Small intestine (tissue), 7 donors: ENCODE results near the gene ACAA1. TPM values are rescaled to one million over a fixed set of nuclear protein-coding genes. Genes with fewer than 3 reads are reported as not detected.
"Not testable (repeated sequence)": the region's sequence is repeated elsewhere in the genome, so short reads cannot be mapped to it uniquely, and the experiment has no call there.

Experiments
- DNase-seq, 2 donors: peaks; one replicate each; pipeline versions ENCODE4 v3.0.0 to v3.0.0-alpha.2; 2013
- FAIRE-seq: peaks from 2 replicates; lab custom pipeline; 2012; peaks lifted over from hg19 to GRCh38; lab: Jason Lieb, UNC
- H3K27ac ChIP-seq, 3 donors: one replicate each; pipeline ENCODE4 v1.5.1; 2013; ENCODE audit warnings: low read length in 2 of 3, mild to moderate bottlenecking in 2 of 3, control low read depth in 1 of 3, inconsistent platforms in 1 of 3, low read depth in 1 of 3, moderate library complexity in 1 of 3
- H3K27me3 ChIP-seq, 3 donors: one replicate each; pipeline ENCODE4 v1.6.1; 2013; ENCODE audit warnings: low read length in 3 of 3, inconsistent platforms in 1 of 3; ENCODE audit not compliant: control insufficient read depth in 3 of 3, insufficient read depth in 3 of 3
- H3K36me3 ChIP-seq, 3 donors: one replicate each; pipeline ENCODE4 v1.6.1; 2013; ENCODE audit warnings: low read length in 3 of 3, inconsistent platforms in 1 of 3, low read depth in 1 of 3, mild to moderate bottlenecking in 1 of 3, moderate library complexity in 1 of 3; ENCODE audit not compliant: control insufficient read depth in 3 of 3, insufficient read depth in 2 of 3
- H3K4me1 ChIP-seq, 3 donors: one replicate each; pipeline ENCODE4 v1.6.1; 2013; ENCODE audit warnings: low read length in 2 of 3, inconsistent platforms in 1 of 3, low read depth in 1 of 3, mild to moderate bottlenecking in 1 of 3, moderate library complexity in 1 of 3; ENCODE audit not compliant: control insufficient read depth in 3 of 3, insufficient read depth in 2 of 3
- H3K4me3 ChIP-seq, 3 donors: one replicate each; pipeline ENCODE4 v1.5.1; 2013; ENCODE audit warnings: low read length in 3 of 3, control low read depth in 1 of 3, inconsistent platforms in 1 of 3, low read depth in 1 of 3, mild to moderate bottlenecking in 1 of 3, moderate library complexity in 1 of 3
- H3K9me3 ChIP-seq, 2 donors: one replicate each; pipeline ENCODE4 v1.6.1; 2013; ENCODE audit warnings: low read depth in 1 of 2, low read length in 1 of 2; ENCODE audit not compliant: control insufficient read depth in 2 of 2, insufficient read depth in 1 of 2
- WGBS, 3 donors: extraction: QIAGEN DNeasy Blood & Tissue Kit; methylation state at CpG; one replicate each; pipeline ENCODE4 v1.1.7; 2013; 5-methylcytosine and 5-hydroxymethylcytosine counted together
- polyA plus RNA-seq, 4 donors: library from polyadenylated mRNA; stranded (reverse) in 3 of 4; unstranded in 1 of 4; fragments of 200-250 nt in 3 of 4; fragments of 120-200 nt in 1 of 4; gene quantifications; one replicate each; pipeline versions ENCODE4 v1.2.1 to v1.2.3, GENCODE V29; 2013
- donor health status: healthy with polysubstance abuse.
- donor health status: control.
- donor health status: control.
- donor health status: Bipolar disorder and iron deficiency.
- donor health status: healthy.

The ACAA1 gene
- polyA plus RNA-seq, 4 donors: 59.6 to 443 (median 210) TPM

DNA sequence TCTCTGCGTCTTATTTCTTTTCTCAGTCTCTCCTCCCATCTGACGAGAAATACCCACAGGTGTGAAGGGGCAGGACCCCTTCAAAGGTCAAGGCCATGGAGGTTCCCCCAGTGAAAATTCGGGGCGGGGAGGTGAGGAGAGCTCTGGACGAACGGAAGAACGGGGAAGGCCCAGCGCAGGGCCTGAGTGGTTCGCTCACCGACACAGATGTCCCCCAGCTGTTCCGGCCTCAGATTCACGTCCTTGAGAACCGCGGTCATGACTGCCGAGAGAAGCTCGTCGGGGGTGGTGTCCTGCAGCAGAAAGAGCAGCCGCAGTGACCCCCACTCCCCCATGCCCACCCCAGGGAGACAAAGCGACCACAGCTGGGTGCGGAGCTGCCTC lies 542 bp downstream of the ACAA1 start:
- Histone ChIP-seq H3K4me3 (peak overlapping the region; percentile 84 to 85 (median 85)), H3K9me3 (no peaks in the 10 kb centered on the region), H3K27ac (peak overlapping the region; percentile 71 to 86 (median 83)), H3K4me1 (peaks cover 6 to 62% (median 16%) of the 10 kb centered on the region in 3 donors), H3K27me3 (no peaks in the 10 kb centered on the region), H3K36me3 (peaks cover 0 to 47% (median 5%) of the 10 kb centered on the region in 3 donors)
- DNase-seq (peak in 1 of 2 donors; percentile 62), FAIRE-seq (no peak)
- 0 to 1% (median 0%) methylated on average over 20 of the region's 20 CpGs for WGBS, 3 donors

DNA sequence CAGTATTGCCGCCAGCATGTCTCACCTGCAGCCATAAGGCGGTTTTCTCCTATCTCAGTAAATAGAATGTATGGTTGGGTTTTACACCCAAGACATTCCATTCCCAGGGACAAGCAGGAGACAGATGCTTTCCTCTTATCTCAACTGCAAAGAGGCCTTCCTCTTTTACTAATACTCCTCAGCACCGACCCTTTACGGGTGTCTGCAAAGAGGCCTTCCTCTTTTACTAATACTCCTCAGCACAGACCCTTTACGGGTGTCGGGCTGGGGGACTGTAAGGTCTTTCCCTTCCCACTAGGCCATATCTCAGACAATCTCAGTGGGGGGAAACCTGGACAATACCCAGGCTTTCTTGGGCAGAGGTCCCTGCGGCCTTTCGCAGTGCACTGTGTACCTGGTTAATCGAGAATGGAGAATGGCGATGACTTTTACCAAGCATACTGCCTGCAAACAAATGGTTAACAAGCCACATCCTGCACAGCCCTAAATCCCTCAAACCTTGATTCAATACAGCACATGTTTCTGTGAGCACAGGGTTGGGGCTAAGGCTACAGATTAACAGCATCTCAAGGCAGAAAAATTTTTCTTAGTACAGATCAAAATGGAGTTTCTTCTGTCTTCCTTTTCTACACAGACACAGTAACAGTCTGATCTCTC lies 1.2 kb downstream of the ACAA1 start:
- WGBS, 3 donors: 33 to 48% (median 35%) methylated on average over 10 of the region's 10 CpGs
- H3K4me1 ChIP-seq: peaks cover 7 to 68% (median 16%) of the 10 kb centered on the region in 3 donors
- not testable (repeated sequence) for H3K27me3 ChIP-seq

DNA sequence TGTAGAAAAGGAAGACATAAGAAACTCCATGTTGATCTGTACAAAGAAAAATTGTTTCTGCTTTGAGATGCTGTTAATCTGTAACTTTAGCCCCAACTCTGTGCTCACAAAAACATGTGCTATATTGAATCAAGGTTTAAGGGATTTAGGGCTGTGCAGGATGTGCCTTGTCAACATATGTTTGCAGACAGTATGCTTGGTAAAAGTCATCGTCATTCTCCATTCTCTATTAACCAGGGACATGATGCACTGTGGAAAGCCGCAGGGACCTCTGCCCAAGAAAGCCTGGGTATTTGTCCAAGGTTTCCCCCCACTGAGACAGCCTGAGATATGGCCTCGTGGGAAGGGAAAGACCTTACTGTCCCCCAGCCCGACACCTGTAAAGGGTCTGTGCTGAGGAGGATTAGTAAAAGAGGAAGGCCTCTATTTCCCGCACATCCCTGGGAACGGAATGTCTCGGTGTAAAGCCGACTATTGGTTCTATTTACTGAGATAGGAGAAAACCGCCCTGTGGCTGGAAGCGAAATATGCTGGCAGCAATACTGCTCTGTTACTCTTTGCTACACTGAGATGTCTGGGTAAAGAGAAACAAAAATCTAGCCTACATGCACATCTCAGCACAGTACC lies 2.3 kb downstream of the ACAA1 start:
- Histone ChIP-seq H3K4me1 (peaks cover 11 to 72% (median 12%) of the 10 kb centered on the region in 3 donors), H3K27ac (peak overlapping the region in 2 of 3 donors; percentile 72 to 83), H3K4me3 (peak overlapping the region in 1 of 3 donors; percentile 84), H3K36me3 (peaks cover 0 to 45% (median 7%) of the 10 kb centered on the region in 3 donors)
- not testable (repeated sequence) for DNase-seq, H3K27me3 ChIP-seq, FAIRE-seq, H3K9me3 ChIP-seq
- 69 to 84% (median 70%) methylated on average over 10 of the region's 10 CpGs for WGBS, 3 donors

More for the DNA sequence above, 1.2 kb downstream of the ACAA1 start:
- not testable (repeated sequence) for FAIRE-seq, DNase-seq, H3K9me3 ChIP-seq
- Histone ChIP-seq H3K27ac (peak overlapping the region; percentile 71 to 86 (median 83)), H3K4me3 (peak overlapping the region; percentile 84 to 85 (median 85)), H3K36me3 (peaks cover 0 to 47% (median 7%) of the 10 kb centered on the region in 3 donors)

DNA sequence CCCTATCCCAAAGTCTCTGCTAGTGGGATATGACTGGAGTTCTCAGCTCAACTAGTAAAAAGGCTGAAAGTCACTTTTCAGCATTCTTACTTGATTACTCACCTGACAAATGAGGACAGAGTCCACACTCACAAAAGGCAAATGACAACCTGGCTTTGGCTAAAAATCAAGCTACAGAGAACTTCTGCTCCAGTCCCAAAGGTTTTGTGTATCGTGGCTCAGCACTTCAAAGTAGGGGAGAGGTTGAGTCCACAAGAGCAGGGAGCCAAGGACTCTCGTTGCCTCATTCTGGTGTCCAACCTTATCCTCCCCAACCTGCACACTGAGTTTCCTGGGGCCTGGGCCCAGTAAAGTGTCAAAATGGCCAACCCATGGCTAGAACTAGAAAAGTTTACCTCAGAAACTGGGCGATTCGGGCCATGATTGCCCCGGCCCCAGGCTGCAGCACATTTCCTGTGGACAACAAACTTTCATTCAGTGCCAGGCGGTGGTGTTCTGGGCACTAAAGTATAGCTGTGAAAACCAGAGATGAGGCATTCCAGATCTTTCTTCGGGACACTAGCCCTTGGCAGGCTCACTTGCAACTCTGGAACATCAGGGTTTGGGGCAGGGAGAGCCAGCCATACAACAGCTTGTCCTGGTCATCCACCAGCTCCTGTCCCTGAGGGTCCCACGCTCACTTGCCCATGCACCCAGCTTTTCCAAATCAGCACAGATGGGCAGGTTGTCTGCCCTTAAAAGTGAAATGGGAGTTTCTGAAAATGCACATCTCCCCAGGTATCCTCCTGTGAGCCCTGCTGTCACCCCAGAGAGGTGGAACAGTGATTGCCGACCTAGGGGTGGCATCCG lies 3.1 kb downstream of the ACAA1 start:
- DNase-seq: peak; percentile 90 to 96
- peaks cover 0 to 54% (median 7%) of the 10 kb centered on the region in 3 donors for H3K36me3 ChIP-seq
- peaks cover 9 to 75% (median 18%) of the 10 kb centered on the region in 3 donors for H3K4me1 ChIP-seq
- H3K9me3 ChIP-seq: no peaks in the 10 kb centered on the region
- FAIRE-seq: no peak
- peak overlapping the region; percentile 55 to 83 (median 72) for H3K27ac ChIP-seq
- no peaks in the 10 kb centered on the region for H3K27me3 ChIP-seq
- WGBS, 3 donors: 36 to 75% (median 49%) methylated on average over 10 of the region's 10 CpGs
- no peak overlapping the region for H3K4me3 ChIP-seq

DNA sequence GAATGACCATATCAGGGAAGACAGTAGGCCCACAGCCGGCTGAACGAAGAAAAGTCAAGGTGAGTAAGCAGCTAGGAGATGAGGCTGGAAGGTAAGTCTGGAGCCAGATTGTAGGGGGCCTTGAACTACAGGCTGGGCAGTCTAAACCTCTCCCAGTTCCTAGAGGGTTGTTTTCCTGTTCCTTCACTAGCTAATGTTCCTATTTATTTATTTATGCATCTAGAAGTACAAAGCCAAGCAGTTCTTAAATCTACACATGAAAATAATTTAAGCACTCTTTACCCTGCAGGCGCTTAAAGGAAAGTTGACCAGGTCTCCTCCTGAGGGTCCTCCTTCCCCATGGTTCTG lies 3.7 kb downstream of the ACAA1 start:
- Histone ChIP-seq H3K27ac (peak overlapping the region; percentile 15 to 83 (median 56)), H3K4me3 (no peak overlapping the region), H3K27me3 (no peaks in the 10 kb centered on the region), H3K4me1 (peaks cover 9 to 76% (median 19%) of the 10 kb centered on the region in 3 donors), H3K9me3 (no peaks in the 10 kb centered on the region), H3K36me3 (peaks cover 2 to 58% (median 9%) of the 10 kb centered on the region in 3 donors)
- no peak for FAIRE-seq
- no peak for DNase-seq
- 35 to 76% (median 52%) methylated on average over 3 of the region's 3 CpGs for WGBS, 3 donors

DNA sequence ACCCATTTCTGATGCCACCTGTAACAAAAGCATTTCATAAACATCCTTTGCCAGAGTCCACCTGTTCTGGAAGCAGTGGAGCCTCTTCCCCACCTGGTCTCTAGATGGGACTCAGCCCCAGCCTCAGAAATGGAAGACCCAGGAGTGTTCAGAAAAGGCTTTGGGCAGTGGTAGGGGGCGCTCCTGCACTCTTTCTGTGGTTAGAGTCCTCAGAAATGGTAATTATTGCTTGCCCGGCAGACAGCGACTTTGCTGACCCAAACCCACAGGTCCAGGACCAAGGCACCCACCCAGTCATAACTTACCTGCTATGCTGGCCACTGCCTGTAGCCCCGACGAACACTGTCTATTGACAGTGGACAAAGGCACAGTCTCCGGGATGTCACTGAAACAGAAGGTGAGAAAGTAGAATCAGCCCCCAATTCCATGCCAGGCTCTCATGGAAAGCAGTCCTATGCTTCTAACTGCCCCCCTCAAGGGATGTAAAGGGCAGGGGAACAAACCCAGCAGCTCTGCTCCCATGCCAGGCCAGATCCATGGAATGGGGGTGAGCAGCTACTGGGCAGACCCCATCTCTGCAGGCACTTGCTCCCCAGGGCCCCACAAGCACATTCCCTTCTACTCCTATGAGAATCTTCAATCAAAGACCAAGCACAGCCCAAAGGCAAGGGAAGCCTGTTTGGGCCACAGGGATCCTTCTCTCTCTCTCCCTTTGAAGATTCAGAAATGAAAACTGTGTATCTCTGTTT lies 5.1 kb downstream of the ACAA1 start:
- Histone ChIP-seq H3K27ac (peak overlapping the region in 2 of 3 donors; percentile 83 to 86), H3K4me3 (no peak overlapping the region), H3K9me3 (no peaks in the 10 kb centered on the region), H3K36me3 (peaks cover 13 to 71% (median 21%) of the 10 kb centered on the region in 3 donors), H3K4me1 (peaks cover 5 to 71% (median 19%) of the 10 kb centered on the region in 3 donors), H3K27me3 (no peaks in the 10 kb centered on the region)
- no peak for FAIRE-seq
- WGBS, 3 donors: 68 to 88% (median 82%) methylated on average over 6 of the region's 6 CpGs
- peak in 1 of 2 donors; percentile 38 for DNase-seq

DNA sequence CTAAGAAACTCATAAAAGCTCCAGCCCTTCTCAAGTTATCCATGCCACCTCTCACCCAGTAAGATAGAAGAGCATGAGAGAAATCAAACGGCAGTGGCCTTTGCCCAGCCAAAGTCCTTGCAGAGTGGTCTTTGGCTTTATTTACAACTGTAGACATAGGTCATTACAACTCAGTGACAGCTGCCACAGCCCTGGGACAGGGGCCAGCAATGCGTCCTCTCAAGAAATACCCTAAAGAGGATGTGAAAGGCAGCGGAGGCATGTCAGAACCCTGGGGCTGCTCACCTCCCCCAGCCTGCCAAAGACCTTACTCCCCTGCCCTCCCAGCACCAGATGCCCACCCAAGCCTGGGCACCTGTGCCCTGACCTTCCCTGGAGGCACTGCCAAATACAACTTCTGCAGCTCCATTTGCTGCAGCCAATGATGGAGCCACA lies 6.3 kb downstream of the ACAA1 start:
- no peak for FAIRE-seq
- peak; percentile 91 to 97 for DNase-seq
- Histone ChIP-seq H3K4me1 (peaks cover 5 to 75% (median 19%) of the 10 kb centered on the region in 3 donors), H3K27ac (peak overlapping the region in 2 of 3 donors; percentile 83 to 86), H3K36me3 (peaks cover 24 to 83% (median 30%) of the 10 kb centered on the region in 3 donors), H3K27me3 (no peaks in the 10 kb centered on the region), H3K9me3 (no peaks in the 10 kb centered on the region), H3K4me3 (no peak overlapping the region)
- WGBS, 3 donors: 6 to 64% (median 33%) methylated on average over 3 of the region's 3 CpGs
